Ascending aorta (tissue), 2 donors: ENCODE measurements around the gene TET1. TPM values are rescaled to one million over a fixed set of nuclear protein-coding genes. Genes with fewer than 3 reads are reported as not detected.
"Not testable (repeated sequence)": the region's sequence is repeated elsewhere in the genome, so short reads cannot be mapped to it uniquely, and the experiment has no call there.

Experiments
- DNase-seq, 2 donors: peaks; one replicate each; pipeline ENCODE4 v3.0.0-alpha.2; 2019; ENCODE audit warnings: low spot score in 2 of 2
- H3K27ac ChIP-seq, 2 donors: fragments of 200-600 bp; sonication (generic); one replicate each; pipeline ENCODE4 v1.5.1; 2016 to 2017; ENCODE audit warnings: mild to moderate bottlenecking in 1 of 2
- H3K27me3 ChIP-seq: fragments of 200-600 bp; sonication (generic); one replicate; pipeline ENCODE4 v1.5.1; 2017
- H3K36me3 ChIP-seq, 2 donors: fragments of 200-600 bp; sonication (generic); one replicate each; pipeline ENCODE4 v1.5.1; 2016
- H3K4me1 ChIP-seq, 2 donors: fragments of 200-600 bp; sonication (generic); one replicate each; pipeline ENCODE4 v1.5.1; 2016 to 2017; ENCODE audit warnings: mild to moderate bottlenecking in 1 of 2
- H3K4me3 ChIP-seq, 2 donors: fragments of 200-600 bp; sonication (generic); one replicate each; pipeline ENCODE4 v1.5.1; 2016 to 2017; ENCODE audit warnings: mild to moderate bottlenecking in 1 of 2
- H3K9me3 ChIP-seq, 2 donors: fragments of 200-600 bp; sonication (generic); one replicate each; pipeline ENCODE4 v1.5.1; 2016
- intact Hi-C: fragments of 100-400 bp; cut with DNase I; formaldehyde crosslinking; loops from one replicate; pipeline ENCODE4 v1.15.1; 2023
- total RNA-seq: library from RNA; depleted of rRNA; stranded (reverse); fragments of >200 nt; gene quantifications from one replicate; pipeline ENCODE4 v1.1.0, GENCODE V29; 2016
- TF ChIP-seq, protein P1 (sequence below), 3 experiments: fragments of 200-600 bp in 2 of 3; fragments of 450-650 bp in 1 of 3; sonication (generic) in 2 of 3; IDR thresholded peaks; one replicate each; pipeline ENCODE4 v1.5.1; 2016 to 2019; ENCODE audit warnings: antibody characterized with exemption in 3 of 3, mild to moderate bottlenecking in 1 of 3, moderate library complexity in 1 of 3

The TET1 gene
- total RNA-seq, 1 donor from 2014 or later: 3.9 TPM

DNA sequence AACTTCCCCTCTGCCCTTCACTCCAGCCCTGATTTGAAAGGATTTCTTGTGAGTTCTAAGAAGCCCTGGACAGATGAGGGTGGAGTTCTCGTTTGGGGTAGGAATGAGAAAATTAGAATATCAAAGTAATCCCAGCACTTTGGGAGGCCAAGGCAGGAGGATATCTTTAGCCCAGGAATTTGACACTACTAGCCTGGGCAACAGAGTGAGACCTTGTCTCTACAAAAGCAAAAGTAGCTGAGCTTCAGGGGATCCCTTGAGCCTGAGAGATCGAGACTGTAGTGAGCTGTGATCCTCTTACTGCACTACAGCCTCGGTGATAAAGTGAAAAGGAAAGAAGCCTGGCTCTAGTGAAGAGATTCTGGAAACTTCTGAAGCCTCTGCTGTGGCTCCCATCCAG lies 76.2 kb downstream of the TET1 start:
- no peaks in the 10 kb centered on the region for H3K27me3 ChIP-seq
- TF ChIP-seq, protein P1, sequence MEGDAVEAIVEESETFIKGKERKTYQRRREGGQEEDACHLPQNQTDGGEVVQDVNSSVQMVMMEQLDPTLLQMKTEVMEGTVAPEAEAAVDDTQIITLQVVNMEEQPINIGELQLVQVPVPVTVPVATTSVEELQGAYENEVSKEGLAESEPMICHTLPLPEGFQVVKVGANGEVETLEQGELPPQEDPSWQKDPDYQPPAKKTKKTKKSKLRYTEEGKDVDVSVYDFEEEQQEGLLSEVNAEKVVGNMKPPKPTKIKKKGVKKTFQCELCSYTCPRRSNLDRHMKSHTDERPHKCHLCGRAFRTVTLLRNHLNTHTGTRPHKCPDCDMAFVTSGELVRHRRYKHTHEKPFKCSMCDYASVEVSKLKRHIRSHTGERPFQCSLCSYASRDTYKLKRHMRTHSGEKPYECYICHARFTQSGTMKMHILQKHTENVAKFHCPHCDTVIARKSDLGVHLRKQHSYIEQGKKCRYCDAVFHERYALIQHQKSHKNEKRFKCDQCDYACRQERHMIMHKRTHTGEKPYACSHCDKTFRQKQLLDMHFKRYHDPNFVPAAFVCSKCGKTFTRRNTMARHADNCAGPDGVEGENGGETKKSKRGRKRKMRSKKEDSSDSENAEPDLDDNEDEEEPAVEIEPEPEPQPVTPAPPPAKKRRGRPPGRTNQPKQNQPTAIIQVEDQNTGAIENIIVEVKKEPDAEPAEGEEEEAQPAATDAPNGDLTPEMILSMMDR (IDR thresholded peaks at IDR 0.05): no peak
- no peaks in the 10 kb centered on the region for H3K4me1 ChIP-seq
- intact Hi-C loops: no loop called here
- H3K36me3 ChIP-seq: no peaks in the 10 kb centered on the region
- no peak overlapping the region for H3K27ac ChIP-seq
- H3K9me3 ChIP-seq: no peaks in the 10 kb centered on the region
- no peak overlapping the region for H3K4me3 ChIP-seq
- no peak for DNase-seq

- H3K4me3 ChIP-seq, H3K27ac ChIP-seq, intact Hi-C loops, H3K9me3 ChIP-seq, H3K27me3 ChIP-seq, H3K36me3 ChIP-seq, DNase-seq, H3K4me1 ChIP-seq: not testable (repeated sequence)
These were observed 83.4 kb downstream of the TET1 start for GRCh38 chr10:68643550-68643949.

DNA sequence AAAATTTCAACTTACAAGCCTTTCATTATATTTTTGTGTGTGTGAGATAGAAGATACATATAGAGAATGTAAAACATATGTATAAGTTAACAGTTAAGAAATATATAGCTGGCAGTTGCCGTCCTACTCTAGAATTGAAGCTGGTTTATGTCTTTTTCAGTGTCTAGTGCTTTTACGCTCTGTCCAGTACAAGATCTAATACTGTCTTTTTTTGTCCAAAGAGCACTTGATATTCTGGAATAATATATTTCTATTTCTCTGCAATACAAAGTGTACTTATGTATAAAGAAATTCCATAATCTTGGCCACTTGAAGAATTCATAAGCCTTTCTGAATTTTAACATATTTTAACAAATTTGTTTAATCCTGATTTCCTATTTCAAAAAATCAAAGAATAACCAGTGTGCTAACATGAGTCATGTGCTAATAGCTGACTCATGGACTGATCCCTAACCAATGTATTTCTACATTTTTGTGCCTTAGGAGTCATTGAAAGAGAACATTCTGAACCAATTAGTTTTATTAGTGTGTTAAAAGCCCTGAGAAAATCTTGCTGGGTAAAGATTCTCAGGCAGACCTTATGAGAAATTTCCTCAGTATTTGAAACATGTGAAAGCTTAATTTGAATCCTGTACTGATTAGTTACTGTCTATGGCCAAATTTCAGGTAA lies 87.7 kb downstream of the TET1 start:
- TF ChIP-seq, protein P1 (IDR thresholded peaks at IDR 0.05): no peak
- no peaks in the 10 kb centered on the region for H3K4me1 ChIP-seq
- H3K27me3 ChIP-seq: no peaks in the 10 kb centered on the region
- H3K36me3 ChIP-seq: no peaks in the 10 kb centered on the region
- H3K9me3 ChIP-seq: no peaks in the 10 kb centered on the region
- H3K27ac ChIP-seq: no peak overlapping the region
- no peak overlapping the region for H3K4me3 ChIP-seq
- DNase-seq: no peak
- intact Hi-C loops: no loop called here

- no peaks in the 10 kb centered on the region for H3K4me1 ChIP-seq
- TF ChIP-seq, protein P1 (IDR thresholded peaks at IDR 0.05): no peak
- H3K27ac ChIP-seq: no peak overlapping the region
- no peaks in the 10 kb centered on the region for H3K9me3 ChIP-seq
- DNase-seq: no peak
- intact Hi-C loops: no loop called here
- H3K4me3 ChIP-seq: no peak overlapping the region
- peaks cover 0 to 6% of the 10 kb centered on the region in 2 donors for H3K36me3 ChIP-seq
- no peaks in the 10 kb centered on the region for H3K27me3 ChIP-seq
These were observed 95.5 kb downstream of the TET1 start for GRCh38 chr10:68655620-68656126.

DNA sequence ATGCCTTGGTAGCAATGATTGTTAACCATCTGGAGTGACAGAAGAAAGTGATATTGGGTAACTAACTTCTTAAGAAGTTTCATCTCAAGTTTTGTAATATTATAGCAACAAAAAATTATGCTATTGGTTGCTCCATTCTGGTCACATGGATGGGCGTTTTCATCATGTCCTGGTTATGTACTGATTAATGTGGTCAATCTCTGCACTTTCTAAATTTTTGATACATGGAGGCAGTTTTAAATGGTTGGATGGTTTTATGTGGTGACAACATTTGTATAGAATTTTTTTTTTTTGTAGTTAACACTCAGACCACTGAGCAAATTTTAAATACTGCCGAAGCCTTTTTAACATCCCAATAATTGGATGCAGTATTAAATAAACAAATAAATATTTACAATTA lies 105.7 kb downstream of the TET1 start:
- no peaks in the 10 kb centered on the region for H3K27me3 ChIP-seq
- DNase-seq: no peak
- H3K4me1 ChIP-seq: no peaks in the 10 kb centered on the region
- H3K36me3 ChIP-seq: no peaks in the 10 kb centered on the region
- H3K27ac ChIP-seq: no peak overlapping the region
- H3K9me3 ChIP-seq: no peaks in the 10 kb centered on the region
- no peak overlapping the region for H3K4me3 ChIP-seq
- intact Hi-C loops: no loop called here
- TF ChIP-seq, protein P1 (IDR thresholded peaks at IDR 0.05): no peak

DNA sequence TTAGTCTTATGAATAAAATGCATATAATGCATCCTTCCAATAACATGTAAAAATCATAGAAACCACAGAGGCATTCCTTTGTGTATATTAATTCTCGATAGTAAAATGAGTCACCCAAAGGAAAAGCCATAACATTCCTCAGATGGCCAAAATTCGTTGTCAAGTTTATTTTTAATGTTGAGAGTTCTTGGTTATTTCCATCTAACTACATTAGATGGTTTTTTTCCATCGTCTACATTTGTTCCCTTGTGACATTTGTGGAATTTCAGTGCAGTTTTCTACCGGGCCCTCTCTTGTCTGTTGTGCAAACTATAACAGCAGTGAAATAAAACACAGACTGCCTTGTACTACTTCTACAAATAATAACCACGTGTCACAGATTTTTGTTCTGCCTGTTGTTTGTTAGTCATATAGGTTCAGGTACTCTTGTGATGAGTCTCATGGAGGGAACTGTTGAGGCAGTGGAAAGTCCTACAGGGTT lies 106.2 kb downstream of the TET1 start:
- H3K9me3 ChIP-seq: no peaks in the 10 kb centered on the region
- H3K27ac ChIP-seq: no peak overlapping the region
- intact Hi-C loops: no loop called here
- H3K4me1 ChIP-seq: no peaks in the 10 kb centered on the region
- TF ChIP-seq, protein P1 (IDR thresholded peaks at IDR 0.05): no peak
- H3K27me3 ChIP-seq: no peaks in the 10 kb centered on the region
- no peaks in the 10 kb centered on the region for H3K36me3 ChIP-seq
- DNase-seq: no peak
- H3K4me3 ChIP-seq: no peak overlapping the region
